ENCODE results near the gene LSM4. TPM values are rescaled to one million over a fixed set of nuclear protein-coding genes. Genes with fewer than 3 reads are reported as not detected.

LSM4 gene
- total and polyA plus RNA-seq, 2 donors (not counting 1 experiment from before 2014, with no cell fraction given) = 50.9 to 124 TPM

DNA sequence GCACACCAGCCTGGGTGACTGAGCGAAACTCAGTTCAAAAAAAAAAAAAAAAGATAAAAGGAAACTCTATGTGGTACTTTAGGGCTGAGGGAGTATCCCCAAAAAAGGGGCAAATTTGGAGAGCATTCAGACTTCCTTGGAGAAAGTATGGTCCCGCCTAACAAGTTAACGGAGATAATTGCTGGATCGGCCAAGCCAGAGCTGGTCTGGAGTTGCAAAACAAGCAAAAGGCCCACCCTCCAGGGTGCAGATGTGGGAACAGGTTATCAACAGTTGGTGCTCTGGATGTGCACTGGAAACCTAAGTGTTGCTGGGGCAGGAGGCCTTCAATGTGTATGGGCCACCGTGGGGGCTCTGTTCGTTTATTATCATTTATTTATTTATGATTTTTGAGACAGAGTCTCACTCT, 51.4 kb downstream of the LSM4 start:
- H3K36me3 ChIP-seq (ENCODE audit: control insufficient read depth, insufficient read depth, low read length) = peaks cover 9% of the 10 kb centered on the region
- no peak overlapping the region for H3K27ac ChIP-seq (ENCODE audit: insufficient read depth, low read length)
- no peak for DNase-seq (ENCODE audit: low read depth in 2 of 2)
- peaks cover 16% of the 10 kb centered on the region for H3K4me1 ChIP-seq (ENCODE audit: control insufficient read depth, extremely low read depth, insufficient read depth, low read length)
- H3K4me2 ChIP-seq (ENCODE audit: extremely low read depth, insufficient read depth, low read length) = no peak overlapping the region
- H3K9me3 ChIP-seq (ENCODE audit: control insufficient read depth, insufficient read depth, low read depth, low read length) = no peaks in the 10 kb centered on the region
- no peak overlapping the region for H3K4me3 ChIP-seq (replicated peaks in 1 of 4; ENCODE audit: control extremely low read depth in 1 of 4, insufficient read depth in 1 of 4, low read depth in 3 of 4, low read length in 4 of 4)
- H3K27me3 ChIP-seq (ENCODE audit: control insufficient read depth, insufficient read depth, low read length) = no peaks in the 10 kb centered on the region
- no peaks in the 10 kb centered on the region for H4K20me1 ChIP-seq (ENCODE audit: control insufficient read depth, extremely low read depth, insufficient read depth, low read length)
- peaks cover 13% of the 10 kb centered on the region for H3K79me2 ChIP-seq (ENCODE audit: control insufficient read depth, insufficient read depth, low read length)
- H2AFZ ChIP-seq (ENCODE audit: low read length) = no peak overlapping the region
- H3K9ac ChIP-seq (ENCODE audit: insufficient read depth, low read length) = no peak overlapping the region
- TF ChIP-seq, protein P1, sequence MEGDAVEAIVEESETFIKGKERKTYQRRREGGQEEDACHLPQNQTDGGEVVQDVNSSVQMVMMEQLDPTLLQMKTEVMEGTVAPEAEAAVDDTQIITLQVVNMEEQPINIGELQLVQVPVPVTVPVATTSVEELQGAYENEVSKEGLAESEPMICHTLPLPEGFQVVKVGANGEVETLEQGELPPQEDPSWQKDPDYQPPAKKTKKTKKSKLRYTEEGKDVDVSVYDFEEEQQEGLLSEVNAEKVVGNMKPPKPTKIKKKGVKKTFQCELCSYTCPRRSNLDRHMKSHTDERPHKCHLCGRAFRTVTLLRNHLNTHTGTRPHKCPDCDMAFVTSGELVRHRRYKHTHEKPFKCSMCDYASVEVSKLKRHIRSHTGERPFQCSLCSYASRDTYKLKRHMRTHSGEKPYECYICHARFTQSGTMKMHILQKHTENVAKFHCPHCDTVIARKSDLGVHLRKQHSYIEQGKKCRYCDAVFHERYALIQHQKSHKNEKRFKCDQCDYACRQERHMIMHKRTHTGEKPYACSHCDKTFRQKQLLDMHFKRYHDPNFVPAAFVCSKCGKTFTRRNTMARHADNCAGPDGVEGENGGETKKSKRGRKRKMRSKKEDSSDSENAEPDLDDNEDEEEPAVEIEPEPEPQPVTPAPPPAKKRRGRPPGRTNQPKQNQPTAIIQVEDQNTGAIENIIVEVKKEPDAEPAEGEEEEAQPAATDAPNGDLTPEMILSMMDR (conservative IDR thresholded peaks at IDR 0.05 in 1 of 2, IDR thresholded peaks at IDR 0.05 in 1 of 2; ENCODE audit: low read depth in 1 of 2, low read length in 2 of 2) = no peak
- no peak for TF ChIP-seq EZH2 (IDR thresholded peaks at IDR 0.05; ENCODE audit: low read length, missing control alignments)

DNA sequence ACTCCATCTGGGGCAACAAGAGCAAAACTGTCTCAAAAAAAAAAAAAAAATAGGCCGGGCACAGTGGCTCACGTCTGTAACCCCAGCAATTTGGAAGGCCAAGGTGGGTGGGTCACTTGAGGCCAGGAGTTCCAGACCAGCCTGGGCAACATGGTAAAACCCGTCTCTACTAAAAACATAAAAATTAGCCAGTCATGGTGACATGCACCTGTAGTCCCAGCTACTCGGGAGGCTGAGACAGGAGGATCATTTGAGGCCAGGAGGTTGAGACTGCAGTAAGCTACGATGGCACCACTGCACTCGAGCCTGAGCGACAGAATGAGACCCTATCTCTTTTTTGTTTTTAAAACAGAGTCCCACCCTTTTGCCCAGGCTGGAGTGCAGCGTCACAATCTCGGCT, 52.5 kb downstream of the LSM4 start:
- DNase-seq (ENCODE audit: low read depth in 2 of 2) = no peak
- Histone ChIP-seq H3K4me3 (replicated peaks in 1 of 4; ENCODE audit: control extremely low read depth in 1 of 4, insufficient read depth in 1 of 4, low read depth in 3 of 4, low read length in 4 of 4) (no peak overlapping the region), H3K27me3 (ENCODE audit: control insufficient read depth, insufficient read depth, low read length) (no peaks in the 10 kb centered on the region), H3K36me3 (ENCODE audit: control insufficient read depth, insufficient read depth, low read length) (peaks cover 14% of the 10 kb centered on the region), H3K79me2 (ENCODE audit: control insufficient read depth, insufficient read depth, low read length) (peaks cover 8% of the 10 kb centered on the region), H2AFZ (ENCODE audit: low read length) (no peak overlapping the region), H3K27ac (ENCODE audit: insufficient read depth, low read length) (no peak overlapping the region), H3K9ac (ENCODE audit: insufficient read depth, low read length) (no peak overlapping the region), H3K4me2 (ENCODE audit: extremely low read depth, insufficient read depth, low read length) (no peak overlapping the region), H3K9me3 (ENCODE audit: control insufficient read depth, insufficient read depth, low read depth, low read length) (no peaks in the 10 kb centered on the region), H4K20me1 (ENCODE audit: control insufficient read depth, extremely low read depth, insufficient read depth, low read length) (no peaks in the 10 kb centered on the region), H3K4me1 (ENCODE audit: control insufficient read depth, extremely low read depth, insufficient read depth, low read length) (peaks cover 8% of the 10 kb centered on the region)
- TF ChIP-seq, protein P1 (conservative IDR thresholded peaks at IDR 0.05 in 1 of 2, IDR thresholded peaks at IDR 0.05 in 1 of 2; ENCODE audit: low read depth in 1 of 2, low read length in 2 of 2) = no peak
- TF ChIP-seq EZH2 (IDR thresholded peaks at IDR 0.05; ENCODE audit: low read length, missing control alignments) = no peak

DNA sequence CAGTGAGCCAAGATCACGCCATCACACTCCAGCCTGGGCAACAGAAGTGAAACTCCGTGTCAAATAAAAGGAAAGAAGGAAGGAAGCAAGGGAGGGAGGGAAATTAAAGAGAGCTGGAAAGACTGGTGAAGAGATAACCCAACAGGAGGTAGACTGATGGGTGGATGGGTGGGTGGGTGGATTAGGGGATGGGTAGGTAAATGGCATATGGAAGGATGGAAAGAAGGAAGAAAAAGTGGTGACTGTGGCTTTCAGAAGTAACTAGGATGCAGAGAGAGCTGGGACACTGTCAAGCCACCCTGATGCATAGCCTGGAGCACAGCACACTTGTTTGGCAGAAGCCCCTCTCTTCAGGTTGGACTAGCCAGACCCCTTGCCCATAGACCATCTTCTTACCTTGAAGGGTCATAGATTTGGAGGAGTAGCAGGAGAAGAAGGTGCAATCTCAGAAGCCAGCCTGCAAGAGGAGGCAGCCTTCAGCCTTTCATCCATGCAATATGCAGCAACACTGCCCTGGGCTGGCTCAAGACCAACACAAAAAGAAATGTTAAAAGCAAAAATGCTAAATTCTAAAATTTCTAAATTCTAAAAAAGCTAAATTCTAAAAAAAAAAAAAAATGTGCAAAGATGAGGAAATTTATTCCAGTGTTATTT, 53.7 kb downstream of the LSM4 start:
- no peaks in the 10 kb centered on the region for H4K20me1 ChIP-seq (ENCODE audit: control insufficient read depth, extremely low read depth, insufficient read depth, low read length)
- no peaks in the 10 kb centered on the region for H3K9me3 ChIP-seq (ENCODE audit: control insufficient read depth, insufficient read depth, low read depth, low read length)
- no peak overlapping the region for H3K9ac ChIP-seq (ENCODE audit: insufficient read depth, low read length)
- peaks cover 5% of the 10 kb centered on the region for H3K79me2 ChIP-seq (ENCODE audit: control insufficient read depth, insufficient read depth, low read length)
- no peaks in the 10 kb centered on the region for H3K4me1 ChIP-seq (ENCODE audit: control insufficient read depth, extremely low read depth, insufficient read depth, low read length)
- peaks cover 19% of the 10 kb centered on the region for H3K36me3 ChIP-seq (ENCODE audit: control insufficient read depth, insufficient read depth, low read length)
- H2AFZ ChIP-seq (ENCODE audit: low read length) = no peak overlapping the region
- no peak overlapping the region for H3K27ac ChIP-seq (ENCODE audit: insufficient read depth, low read length)
- no peaks in the 10 kb centered on the region for H3K27me3 ChIP-seq (ENCODE audit: control insufficient read depth, insufficient read depth, low read length)
- no peak overlapping the region for H3K4me3 ChIP-seq (replicated peaks in 1 of 4; ENCODE audit: control extremely low read depth in 1 of 4, insufficient read depth in 1 of 4, low read depth in 3 of 4, low read length in 4 of 4)
- TF ChIP-seq, protein P1 (conservative IDR thresholded peaks at IDR 0.05 in 1 of 2, IDR thresholded peaks at IDR 0.05 in 1 of 2; ENCODE audit: low read depth in 1 of 2, low read length in 2 of 2) = no peak
- no peak for TF ChIP-seq EZH2 (IDR thresholded peaks at IDR 0.05; ENCODE audit: low read length, missing control alignments)
- no peak for DNase-seq (ENCODE audit: low read depth in 2 of 2)
- no peak overlapping the region for H3K4me2 ChIP-seq (ENCODE audit: extremely low read depth, insufficient read depth, low read length)

Data from fibroblast of lung (primary cell).